Muscle layer of duodenum (tissue), 2 donors: Measurements from ENCODE around the gene RAB40C.

Source experiments
- H3K27ac ChIP-seq: one replicate; pipeline ENCODE4 v1.7.0; 2013; ENCODE audit warnings: mild to moderate bottlenecking, low read length
- H3K27me3 ChIP-seq: one replicate; pipeline ENCODE4 v1.7.0; 2013; ENCODE audit warnings: low read depth, mild to moderate bottlenecking, control low read depth, low read length
- H3K36me3 ChIP-seq, 2 donors: one replicate each; pipeline ENCODE4 v1.7.0; 2013; ENCODE audit warnings: low read length in 2 of 2, control low read depth in 1 of 2, mild to moderate bottlenecking in 1 of 2; ENCODE audit not compliant: insufficient read depth in 2 of 2, control insufficient read depth in 1 of 2
- H3K4me1 ChIP-seq, 2 donors: one replicate each; pipeline ENCODE4 v1.7.0; 2013; ENCODE audit warnings: low read length in 2 of 2, mild to moderate bottlenecking in 2 of 2, control low read depth in 1 of 2, moderate library complexity in 1 of 2; ENCODE audit not compliant: insufficient read depth in 2 of 2, control insufficient read depth in 1 of 2
- H3K4me3 ChIP-seq, 2 donors: one replicate each; pipeline ENCODE4 v1.7.0; 2013; ENCODE audit warnings: low read length in 2 of 2, low read depth in 1 of 2, mild to moderate bottlenecking in 1 of 2
- H3K9me3 ChIP-seq, 2 donors: one replicate each; pipeline ENCODE4 v1.7.0; 2013; ENCODE audit warnings: low read length in 2 of 2, control low read depth in 1 of 2, mild to moderate bottlenecking in 1 of 2; ENCODE audit not compliant: control insufficient read depth in 1 of 2
- donor health status: healthy.

The RAB40C gene

DNA sequence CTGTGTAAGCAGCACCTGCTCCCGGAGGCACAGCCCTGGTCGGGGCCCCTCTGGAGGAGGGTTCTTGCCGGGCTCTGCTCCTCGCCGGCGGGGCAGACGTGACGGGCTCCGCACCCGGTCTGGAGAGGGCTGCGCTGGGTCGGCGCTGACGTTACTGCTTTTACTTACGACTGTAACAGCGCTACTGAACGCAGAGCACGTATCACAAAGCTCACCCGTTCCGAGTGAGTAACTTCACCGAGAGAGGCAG is 1.3 kb upstream of the RAB40C start:
- Histone ChIP-seq H3K4me3 (peak overlapping the region; percentile 59 to 92), H3K4me1 (peaks cover 18 to 39% of the 10 kb centered on the region in 2 donors), H3K36me3 (no peaks in the 10 kb centered on the region), H3K27ac (peak overlapping the region; percentile 85), H3K9me3 (no peaks in the 10 kb centered on the region), H3K27me3 (peaks cover 5% of the 10 kb centered on the region)

GRCh38 chr16:588889-589657 is 793 bp upstream of the RAB40C start:
- Histone ChIP-seq H3K27me3 (peaks cover 5% of the 10 kb centered on the region), H3K4me3 (peak overlapping the region; percentile 59 to 92), H3K27ac (peak overlapping the region; percentile 85), H3K9me3 (no peaks in the 10 kb centered on the region), H3K4me1 (peaks cover 18 to 39% of the 10 kb centered on the region in 2 donors), H3K36me3 (no peaks in the 10 kb centered on the region)

- Histone ChIP-seq H3K4me1 (peaks cover 18 to 39% of the 10 kb centered on the region in 2 donors), H3K4me3 (peak overlapping the region; percentile 74 to 76), H3K9me3 (no peaks in the 10 kb centered on the region), H3K27me3 (peaks cover 5% of the 10 kb centered on the region), H3K27ac (peak overlapping the region; percentile 45), H3K36me3 (no peaks in the 10 kb centered on the region)
Measured at GRCh38 chr16:590188-590814, 435 bp downstream of the RAB40C start.

DNA sequence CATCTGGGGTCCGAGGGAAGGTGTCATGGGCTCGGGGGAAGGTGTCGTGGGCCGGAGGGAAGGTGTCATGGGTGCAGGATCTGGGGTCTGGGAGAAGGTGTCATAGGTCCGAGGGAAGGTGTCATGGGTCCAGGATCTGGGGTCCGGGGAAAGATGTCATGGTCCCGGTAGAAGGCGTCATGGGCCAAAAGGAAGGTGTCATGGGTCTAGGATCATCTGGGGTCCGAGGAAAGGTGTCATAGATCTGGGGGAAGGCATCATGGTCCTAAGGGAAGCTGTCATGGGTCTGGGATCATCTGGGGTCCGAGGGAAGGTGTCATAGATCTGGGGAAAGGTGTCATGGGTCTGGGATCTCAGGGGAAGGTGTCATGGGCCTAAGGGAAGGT is 942 bp downstream of the RAB40C start:
- H3K9me3 ChIP-seq = no peaks in the 10 kb centered on the region
- H3K4me1 ChIP-seq = peaks cover 18 to 39% of the 10 kb centered on the region in 2 donors
- H3K4me3 ChIP-seq = peak overlapping the region; percentile 74 to 76
- H3K27me3 ChIP-seq = peaks cover 2% of the 10 kb centered on the region
- peak overlapping the region; percentile 45 for H3K27ac ChIP-seq
- no peaks in the 10 kb centered on the region for H3K36me3 ChIP-seq

DNA sequence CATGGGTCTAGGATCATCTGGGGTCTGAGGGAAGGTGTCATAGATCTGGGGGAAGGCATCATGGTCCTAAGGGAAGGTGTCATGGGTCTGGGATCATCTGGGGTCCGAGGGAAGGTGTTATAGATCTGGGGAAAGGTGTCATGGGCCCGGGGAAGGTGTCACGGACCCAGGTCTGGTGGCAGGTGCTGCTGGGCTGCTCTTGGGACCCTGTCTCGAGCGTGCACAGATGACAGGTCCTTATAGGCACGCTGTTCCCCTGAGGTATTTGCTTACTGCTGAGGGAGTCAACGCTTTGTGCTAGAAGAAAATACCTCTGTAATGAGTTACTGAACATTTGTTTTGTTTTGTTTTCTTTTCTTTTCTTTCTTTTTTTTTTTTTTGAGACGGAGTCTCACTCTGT is 1.4 kb downstream of the RAB40C start:
- H3K36me3 ChIP-seq = no peaks in the 10 kb centered on the region
- H3K27me3 ChIP-seq = no peaks in the 10 kb centered on the region
- peaks cover 18 to 36% of the 10 kb centered on the region in 2 donors for H3K4me1 ChIP-seq
- no peaks in the 10 kb centered on the region for H3K9me3 ChIP-seq
- H3K4me3 ChIP-seq = peak overlapping the region; percentile 74 to 76
- peak overlapping the region; percentile 45 for H3K27ac ChIP-seq

DNA sequence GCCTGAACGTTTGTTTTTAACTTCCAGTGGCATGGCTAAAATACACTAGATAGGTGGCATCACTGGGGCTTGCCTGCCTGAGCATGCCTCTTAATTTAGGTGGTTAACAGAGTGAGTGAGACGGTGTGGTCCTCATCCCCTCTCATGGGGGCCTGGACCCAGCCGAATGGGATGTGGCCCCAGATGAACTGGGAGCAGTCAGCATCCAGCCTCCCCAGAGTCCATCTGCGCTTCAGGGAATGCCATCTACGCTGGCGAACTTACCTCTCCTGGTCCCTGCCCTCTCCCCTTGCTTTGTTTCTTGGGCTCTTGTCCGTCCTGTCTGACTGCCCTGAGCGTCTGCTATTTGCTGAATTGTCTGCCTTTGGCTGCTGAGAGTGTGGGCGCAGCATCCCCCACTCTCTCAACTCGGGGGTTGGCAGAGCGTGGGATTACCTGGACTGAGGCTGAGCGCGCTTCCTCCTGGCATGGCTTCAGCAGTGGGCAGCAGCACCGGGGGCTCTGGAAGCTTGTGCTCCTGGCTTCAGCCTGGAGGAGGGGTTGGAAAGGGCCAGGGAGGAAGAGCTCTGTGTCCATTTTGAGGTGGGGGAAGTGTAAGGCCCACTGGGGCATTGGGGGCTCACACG is 2.1 kb downstream of the RAB40C start:
- Histone ChIP-seq H3K4me3 (no peak overlapping the region), H3K36me3 (no peaks in the 10 kb centered on the region), H3K9me3 (no peaks in the 10 kb centered on the region), H3K27ac (peak overlapping the region; percentile 89), H3K4me1 (peaks cover 18 to 32% of the 10 kb centered on the region in 2 donors), H3K27me3 (no peaks in the 10 kb centered on the region)

DNA sequence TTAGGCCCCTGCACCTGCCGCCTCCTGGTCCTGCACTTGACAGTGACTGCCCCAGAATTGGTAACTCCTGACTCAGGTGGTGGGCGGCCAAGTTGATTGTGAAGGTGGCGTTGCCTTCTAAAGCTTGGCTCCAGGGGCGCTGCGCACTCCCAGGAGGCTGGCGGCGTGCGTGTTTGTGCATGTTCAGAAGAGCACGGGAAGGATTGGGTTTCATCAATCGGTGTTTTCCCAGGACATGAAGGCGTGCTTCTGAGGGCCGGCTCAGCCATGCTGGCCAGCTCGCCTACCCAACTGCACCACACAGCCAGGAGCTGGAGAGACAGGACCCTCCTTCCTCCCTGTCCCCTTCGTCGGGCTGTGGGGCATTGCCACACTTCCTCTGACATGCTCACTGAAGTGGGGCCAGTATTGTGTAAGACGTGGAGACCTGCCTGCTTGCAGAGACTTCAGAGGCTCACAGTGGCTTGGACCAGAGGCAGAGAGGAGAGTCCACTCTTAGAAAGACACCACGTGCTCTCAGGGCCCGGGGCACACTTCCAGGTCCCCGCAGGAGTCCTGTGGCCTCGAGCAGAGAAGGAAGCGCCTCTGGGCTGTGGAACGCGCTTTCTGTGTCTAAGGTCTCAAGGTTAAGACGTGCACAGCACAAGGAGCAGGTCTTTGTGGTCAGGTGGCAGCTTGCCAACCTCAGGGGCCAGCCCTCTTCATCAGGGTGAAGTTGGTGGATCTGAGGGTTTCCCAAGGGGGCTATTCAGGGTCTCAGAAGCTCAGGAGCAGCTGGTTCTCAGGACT is 2.8 kb downstream of the RAB40C start:
- no peak overlapping the region for H3K4me3 ChIP-seq
- H3K27ac ChIP-seq = peak overlapping the region; percentile 89
- H3K36me3 ChIP-seq = no peaks in the 10 kb centered on the region
- no peaks in the 10 kb centered on the region for H3K9me3 ChIP-seq
- peaks cover 15 to 25% of the 10 kb centered on the region in 2 donors for H3K4me1 ChIP-seq
- H3K27me3 ChIP-seq = no peaks in the 10 kb centered on the region

DNA sequence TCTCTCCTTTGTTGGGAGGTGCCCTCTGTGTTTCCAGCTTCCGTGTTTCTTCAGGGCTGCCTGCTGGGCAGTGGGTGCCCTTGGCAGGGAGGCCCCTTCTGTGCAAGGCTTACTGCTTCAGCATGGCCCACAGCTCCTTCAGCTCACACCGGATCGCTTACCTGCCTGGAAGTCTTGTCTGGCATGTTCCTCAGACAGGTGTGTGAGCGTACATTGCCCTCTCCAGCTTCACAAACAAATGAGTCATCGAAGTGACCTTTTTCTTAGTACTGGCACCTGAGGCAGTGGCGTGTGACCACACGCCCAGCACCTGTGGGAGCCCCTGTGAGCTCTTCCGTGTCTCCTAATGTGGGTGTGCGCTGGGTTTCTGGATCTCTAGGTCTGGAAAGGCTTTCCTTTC is 3.5 kb downstream of the RAB40C start:
- Histone ChIP-seq H3K27ac (peak overlapping the region; percentile 89), H3K4me1 (peaks cover 15 to 18% of the 10 kb centered on the region in 2 donors), H3K9me3 (no peaks in the 10 kb centered on the region), H3K36me3 (no peaks in the 10 kb centered on the region), H3K27me3 (no peaks in the 10 kb centered on the region), H3K4me3 (no peak overlapping the region)

DNA sequence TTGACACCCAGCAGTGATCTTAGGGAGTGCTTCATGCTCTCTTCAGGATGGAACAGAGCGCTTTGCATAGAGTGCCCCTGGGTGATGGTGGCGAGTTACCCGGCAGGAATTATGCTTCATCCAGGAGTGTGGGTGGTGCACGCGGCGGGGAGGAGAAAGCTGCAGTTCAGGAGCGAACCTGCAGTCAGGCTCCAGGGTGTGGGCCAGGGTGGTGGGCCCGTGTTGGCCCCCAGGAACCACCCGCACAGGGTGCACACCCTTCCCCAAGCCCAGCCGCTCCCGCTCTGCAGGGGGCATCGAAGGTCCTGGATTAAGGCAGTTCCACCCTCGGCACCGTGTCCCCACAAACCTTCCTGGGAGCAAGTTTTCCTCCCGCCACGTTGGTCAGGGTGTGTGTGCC is 3.9 kb downstream of the RAB40C start:
- peaks cover 0 to under 1% of the 10 kb centered on the region in 2 donors for H3K36me3 ChIP-seq
- no peaks in the 10 kb centered on the region for H3K27me3 ChIP-seq
- peaks cover 15 to 17% of the 10 kb centered on the region in 2 donors for H3K4me1 ChIP-seq
- H3K9me3 ChIP-seq = no peaks in the 10 kb centered on the region
- H3K27ac ChIP-seq = peak overlapping the region; percentile 89
- no peak overlapping the region for H3K4me3 ChIP-seq

DNA sequence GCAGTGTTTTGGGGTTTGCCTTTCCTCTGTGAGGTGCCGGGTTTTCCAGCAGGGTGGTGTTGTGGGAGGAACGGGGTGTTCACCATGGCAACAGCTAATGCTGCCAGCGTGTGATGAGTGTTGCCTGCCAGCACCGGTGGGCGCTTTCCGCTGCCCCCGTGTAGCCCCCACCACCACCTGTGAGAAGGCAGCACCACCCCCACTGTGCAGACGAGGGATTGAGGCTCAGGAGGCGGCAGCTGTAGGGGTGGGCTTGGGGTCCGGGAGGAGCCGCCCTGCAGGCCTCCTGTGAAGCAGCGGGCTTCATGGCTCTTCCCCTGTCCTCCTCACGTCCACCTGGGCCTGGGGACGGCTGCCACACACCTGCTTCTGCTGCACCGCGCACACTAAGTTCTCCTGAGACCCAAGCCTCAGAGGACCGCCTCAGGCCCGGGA is 5.2 kb downstream of the RAB40C start:
- Histone ChIP-seq H3K9me3 (no peaks in the 10 kb centered on the region), H3K27me3 (no peaks in the 10 kb centered on the region), H3K27ac (no peak overlapping the region), H3K36me3 (peaks cover 0 to 11% of the 10 kb centered on the region in 2 donors), H3K4me1 (peaks cover 15 to 17% of the 10 kb centered on the region in 2 donors), H3K4me3 (no peak overlapping the region)
